GM12891 (cell line): ENCODE measurements around the gene PI4KB.
A peak's percentile ranks its signal among the peaks of the same experiment; 100 is the strongest.

Experiments used
- DNase-seq: peaks from one replicate; pipeline ENCODE4 v3.0.0; 2011; ENCODE audit warnings: low spot score; ENCODE audit not compliant: insufficient read length
- FAIRE-seq: peaks from 2 replicates; lab custom pipeline; 2011; peaks lifted over from hg19 to GRCh38; lab: Jason Lieb, UNC
- PAX5 ChIP-seq: IDR thresholded peaks from 2 replicates; pipeline ENCODE4 v1.6.1; 2011; ENCODE audit warnings: low read length, moderate library complexity, mild to moderate bottlenecking; ENCODE audit not compliant: insufficient read depth, severe bottlenecking
- POLR2A ChIP-seq: IDR thresholded peaks from 2 replicates; pipeline ENCODE4 v1.6.1; 2011; ENCODE audit warnings: low read depth, low read length, control low read depth
- POLR2AphosphoS5 ChIP-seq: IDR thresholded peaks from 2 replicates; pipeline ENCODE4 v1.6.1; 2011; ENCODE audit warnings: low read depth, low read length, control low read depth
- POU2F2 ChIP-seq: IDR thresholded peaks from 2 replicates; pipeline ENCODE4 v1.6.1; 2011; ENCODE audit warnings: low read depth, mild to moderate bottlenecking, control low read depth, low read length, moderate library complexity
- SPI1 ChIP-seq: IDR thresholded peaks from 2 replicates; pipeline ENCODE4 v1.6.1; 2011; ENCODE audit warnings: low read depth, low read length, control low read depth
- TAF1 ChIP-seq: IDR thresholded peaks from 2 replicates; pipeline ENCODE4 v1.6.1; 2011; ENCODE audit warnings: low read depth, low read length, control low read depth

PI4KB gene

DNA sequence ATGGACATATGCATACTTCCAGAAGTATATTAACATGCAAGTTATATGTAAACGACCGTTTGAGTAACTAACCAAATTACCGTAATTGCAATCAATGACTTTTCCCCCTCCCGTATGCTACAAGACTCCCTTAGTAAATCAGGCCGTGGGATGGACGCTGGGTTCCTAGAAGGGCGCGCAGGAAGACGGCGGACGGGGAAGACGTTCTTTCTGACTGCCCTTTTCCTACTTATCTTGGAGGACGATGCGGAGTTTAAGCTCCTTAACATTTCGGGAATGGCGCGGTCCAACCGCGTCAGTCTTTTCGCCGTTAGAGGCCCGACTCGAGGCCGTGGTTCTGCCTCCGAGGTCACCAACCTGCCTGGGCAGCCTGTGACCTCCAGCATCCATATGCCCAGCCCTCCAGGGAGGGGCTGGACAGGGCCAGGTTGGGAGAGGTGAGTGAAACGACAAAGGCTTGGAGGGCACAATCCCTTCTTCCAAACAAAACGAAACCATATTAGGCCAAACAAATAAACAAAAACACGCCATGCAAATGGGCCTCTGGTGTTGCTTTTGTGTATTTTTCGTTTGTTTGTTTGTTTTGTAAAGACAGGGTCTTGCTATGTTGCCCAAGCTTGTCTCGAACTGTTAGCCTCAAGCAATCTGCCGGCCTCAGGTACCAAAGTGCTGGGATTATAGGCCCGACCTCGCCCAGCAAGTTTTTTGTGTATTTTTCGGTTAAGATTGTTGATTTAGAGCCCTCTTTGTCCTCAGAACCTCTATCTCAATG lies 873 bp upstream of the PI4KB start:
- TF ChIP-seq PAX5 (no peak), SPI1 (no peak), POLR2AphosphoS5 (no peak), TAF1 (no peak), POU2F2 (no peak), POLR2A (no peak)
- FAIRE-seq (no peak), DNase-seq (no peak)

DNA sequence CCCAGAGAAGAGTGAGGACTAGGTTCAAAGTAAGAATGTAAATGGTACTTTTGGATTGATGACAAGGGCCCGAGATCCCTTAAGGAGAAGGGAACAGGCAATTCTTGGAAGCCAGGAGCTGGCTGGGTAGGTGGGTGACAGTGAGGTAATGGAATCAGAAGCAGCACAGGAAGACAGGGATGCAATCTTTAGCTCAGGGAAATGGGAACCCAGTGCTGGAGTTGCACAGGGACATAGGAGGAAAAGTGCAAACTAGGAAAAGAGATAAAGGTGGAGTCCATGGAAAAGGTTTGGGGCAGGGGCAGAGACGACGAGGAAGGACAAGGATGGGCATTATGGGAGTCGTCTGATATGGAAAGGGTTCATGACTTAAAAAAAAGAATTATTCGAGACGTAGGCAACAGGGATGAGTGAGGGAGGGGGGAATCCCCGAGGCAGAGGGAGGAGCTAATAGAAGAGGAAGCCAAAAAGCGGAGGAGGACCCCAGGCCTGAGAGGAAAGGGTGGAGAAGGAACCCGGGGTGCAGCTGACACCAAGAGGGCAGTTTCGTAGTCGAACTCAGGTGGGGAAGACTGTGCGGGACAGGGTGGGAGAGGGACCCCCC lies 495 bp downstream of the PI4KB start:
- FAIRE-seq (peak; percentile 82), DNase-seq (peak; percentile 68)
- TF ChIP-seq POLR2AphosphoS5 (peak; percentile 78), PAX5 (no peak), POLR2A (peak; percentile 86), POU2F2 (no peak), TAF1 (0 out of 2 replicates have a peak, but pooled peaks have one; percentile 58), SPI1 (peak; percentile 71)

GRCh38 chr1:151325646-151326429 lies 1.4 kb downstream of the PI4KB start:
- DNase-seq, result no peak
- FAIRE-seq, result no peak
- TF ChIP-seq POLR2AphosphoS5 (no peak), TAF1 (no peak), SPI1 (no peak), POU2F2 (no peak), POLR2A (no peak), PAX5 (no peak)

DNA sequence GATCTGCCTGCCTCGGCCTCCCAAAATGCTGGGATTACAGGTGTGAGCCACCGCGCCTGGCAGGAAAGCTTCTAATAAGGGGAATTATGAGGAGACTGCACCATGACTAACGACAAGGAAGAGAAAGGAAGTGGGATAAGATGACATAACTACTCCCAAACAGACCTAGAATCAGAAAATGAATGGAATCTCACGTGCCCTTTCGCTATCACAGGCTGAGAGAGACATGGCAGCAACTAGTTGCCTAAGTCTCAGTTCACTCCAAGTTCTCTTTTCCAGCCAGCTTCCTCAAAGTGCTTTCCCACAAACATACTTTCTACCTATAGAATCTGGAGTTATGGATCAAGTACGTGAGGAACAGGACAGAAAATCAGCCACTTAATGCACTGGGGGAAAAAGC lies 2.0 kb downstream of the PI4KB start:
- no peak for DNase-seq
- FAIRE-seq, result no peak
- no peak for TF ChIP-seq POLR2AphosphoS5
- no peak for TF ChIP-seq POU2F2
- TF ChIP-seq TAF1, result no peak
- TF ChIP-seq SPI1, result no peak
- TF ChIP-seq PAX5, result no peak
- TF ChIP-seq POLR2A, result no peak

DNA sequence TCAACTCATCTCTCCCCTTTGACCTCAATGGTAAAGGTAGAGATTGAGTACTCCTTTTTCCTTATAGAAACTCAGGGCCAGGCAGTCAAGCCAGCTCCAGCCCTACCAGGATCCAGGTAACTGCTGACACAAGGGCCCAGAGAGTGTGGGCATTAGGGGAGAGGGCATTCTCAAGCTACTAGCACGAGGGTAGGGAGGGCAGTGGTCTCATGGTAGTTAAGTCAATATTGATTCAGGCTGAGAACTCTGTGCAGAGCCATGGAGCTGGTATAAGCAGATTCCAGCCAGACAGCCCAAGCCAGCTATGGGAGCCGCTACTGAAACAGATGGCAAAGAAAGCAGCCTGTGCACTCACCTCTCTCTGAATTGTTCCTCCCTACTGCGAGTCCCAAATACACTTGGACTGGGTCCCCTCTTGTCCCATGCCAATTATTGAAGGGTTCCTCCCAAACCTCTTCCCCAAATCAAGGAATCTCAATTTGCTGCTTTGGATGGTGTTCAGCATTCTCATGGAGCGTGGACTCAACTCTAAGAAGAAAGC lies 2.8 kb downstream of the PI4KB start:
- TF ChIP-seq POU2F2, result no peak
- no peak for TF ChIP-seq SPI1
- no peak for TF ChIP-seq PAX5
- no peak for TF ChIP-seq TAF1
- TF ChIP-seq POLR2AphosphoS5, result no peak
- TF ChIP-seq POLR2A, result no peak
- FAIRE-seq, result no peak
- DNase-seq, result no peak

GRCh38 chr1:151318975-151319374 lies 8.2 kb downstream of the PI4KB start:
- DNase-seq, result no peak
- no peak for FAIRE-seq
- no peak for TF ChIP-seq POU2F2
- no peak for TF ChIP-seq SPI1
- TF ChIP-seq PAX5, result no peak
- no peak for TF ChIP-seq POLR2A
- TF ChIP-seq POLR2AphosphoS5, result no peak
- no peak for TF ChIP-seq TAF1

DNA sequence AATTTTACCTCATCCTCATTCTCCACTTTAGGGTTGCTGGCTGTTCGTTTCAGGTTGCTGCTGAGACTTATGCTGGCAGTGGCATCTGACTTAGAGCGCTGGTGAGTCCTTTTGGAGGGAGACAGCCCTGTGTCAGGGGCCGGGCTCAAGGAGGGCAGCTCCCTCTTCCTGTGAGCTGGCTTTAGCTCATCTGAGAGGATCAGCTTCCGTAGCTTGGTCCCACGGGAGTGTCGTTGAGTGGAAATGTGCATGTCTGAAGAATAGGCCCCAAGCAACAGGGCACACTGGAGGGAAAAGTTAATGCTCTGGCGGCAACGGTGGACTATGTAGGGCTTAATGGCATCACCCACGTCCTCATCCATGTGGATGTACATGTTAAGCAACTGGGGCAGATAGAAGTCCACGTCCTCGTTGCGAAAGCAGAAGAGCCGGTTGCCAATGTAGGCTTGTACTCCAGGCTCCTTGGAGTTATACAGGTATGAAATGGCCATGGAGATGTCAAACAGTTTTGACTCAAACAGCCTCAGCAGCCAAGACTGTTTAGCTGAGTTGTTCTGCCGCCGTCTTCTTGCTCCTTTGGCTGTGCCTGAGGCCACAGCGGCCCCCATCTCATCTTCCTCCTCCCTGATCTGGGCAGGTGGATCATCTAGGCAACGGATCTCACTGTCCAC lies 11.5 kb downstream of the PI4KB start:
- FAIRE-seq, result no peak
- no peak for TF ChIP-seq POLR2A
- no peak for TF ChIP-seq PAX5
- TF ChIP-seq TAF1, result no peak
- TF ChIP-seq POLR2AphosphoS5, result no peak
- TF ChIP-seq POU2F2, result no peak
- TF ChIP-seq SPI1, result no peak
- DNase-seq, result no peak

- FAIRE-seq (no peak), DNase-seq (no peak)
- TF ChIP-seq POLR2AphosphoS5, result no peak
- TF ChIP-seq TAF1, result no peak
- no peak for TF ChIP-seq POLR2A
- no peak for TF ChIP-seq SPI1
- TF ChIP-seq PAX5, result no peak
- TF ChIP-seq POU2F2, result no peak
Observed at GRCh38 chr1:151314137-151314875, 12.9 kb downstream of the PI4KB start.
